Testis (tissue), 2 donors: Measurements from ENCODE around the gene IPMK.

ENCODE experiments used
- CTCF ChIP-seq, 3 experiments: fragments of 450-650 bp in 2 of 3; fragments of 200-600 bp in 1 of 3; sonication (generic) in 1 of 3; IDR thresholded peaks; one replicate each; pipeline ENCODE4 v1.5.1; 2016 to 2019; ENCODE audit warnings: antibody characterized with exemption in 3 of 3, mild to moderate bottlenecking in 2 of 3, moderate library complexity in 1 of 3
- POLR2A ChIP-seq: fragments of 450-650 bp; IDR thresholded peaks from one replicate; pipeline ENCODE4 v1.6.1; 2017; ENCODE audit warnings: antibody characterized with exemption, mild to moderate bottlenecking, moderate library complexity

GRCh38 chr10:58258977-58259692, 8.6 kb downstream of the IPMK start:
- TF ChIP-seq CTCF (IDR thresholded peaks at IDR 0.05), result no peak
- TF ChIP-seq POLR2A, result no peak
